Limb (tissue), 2 donors: ENCODE results near the gene CACNA2D3.
"Not testable (repeated sequence)": the region's sequence is repeated elsewhere in the genome, so short reads cannot be mapped to it uniquely, and the experiment has no call there.

Experiments
- DNase-seq, 2 donors: peaks; one replicate each; pipeline ENCODE4 v3.0.0-alpha.2; 2016; ENCODE audit errors: extremely low spot score in 2 of 2

Gene CACNA2D3

GRCh38 chr3:55060896-55061719 lies 938.8 kb downstream of the CACNA2D3 start:
- DNase-seq, result no peak

- DNase-seq, result no peak
Measured at GRCh38 chr3:55061720-55062034, 939.3 kb downstream of the CACNA2D3 start.

GRCh38 chr3:55064164-55064563 lies 941.8 kb downstream of the CACNA2D3 start:
- no peak for DNase-seq

GRCh38 chr3:55065331-55065730 lies 943.0 kb downstream of the CACNA2D3 start:
- DNase-seq, result no peak

GRCh38 chr3:55066551-55067047 lies 944.2 kb downstream of the CACNA2D3 start:
- peak; percentile 53 to 61 for DNase-seq

- DNase-seq, result no peak
Measured at GRCh38 chr3:55069950-55070349, 947.6 kb downstream of the CACNA2D3 start.

- DNase-seq, result peak in 1 of 2 donors; percentile 10
Measured at GRCh38 chr3:55074796-55075195, 952.4 kb downstream of the CACNA2D3 start.

GRCh38 chr3:55075846-55076245 lies 953.5 kb downstream of the CACNA2D3 start:
- no peak for DNase-seq

GRCh38 chr3:55077726-55078125 lies 955.4 kb downstream of the CACNA2D3 start:
- no peak for DNase-seq

- DNase-seq, result no peak
Measured at GRCh38 chr3:55078876-55079275, 956.5 kb downstream of the CACNA2D3 start.

- DNase-seq, result no peak
Measured at GRCh38 chr3:55085231-55085630, 962.9 kb downstream of the CACNA2D3 start.

GRCh38 chr3:55089211-55089610 lies 966.9 kb downstream of the CACNA2D3 start:
- DNase-seq, result no peak

GRCh38 chr3:55090291-55090690 lies 967.9 kb downstream of the CACNA2D3 start:
- DNase-seq, result no peak

- no peak for DNase-seq
Measured at GRCh38 chr3:55090746-55091145, 968.4 kb downstream of the CACNA2D3 start.

GRCh38 chr3:55091381-55092225 lies 969.3 kb downstream of the CACNA2D3 start:
- no peak for DNase-seq

GRCh38 chr3:55094676-55095075 lies 972.3 kb downstream of the CACNA2D3 start:
- no peak for DNase-seq

GRCh38 chr3:55097441-55097840 lies 975.1 kb downstream of the CACNA2D3 start:
- peak in 1 of 2 donors; percentile 12 for DNase-seq

GRCh38 chr3:55105647-55106046 lies 983.3 kb downstream of the CACNA2D3 start:
- DNase-seq, result no peak

- no peak for DNase-seq
Measured at GRCh38 chr3:55107187-55107586, 984.8 kb downstream of the CACNA2D3 start.

GRCh38 chr3:55111906-55112305 lies 989.6 kb downstream of the CACNA2D3 start:
- not testable (repeated sequence) for DNase-seq

GRCh38 chr3:55118451-55118850 lies 996.1 kb downstream of the CACNA2D3 start:
- DNase-seq, result no peak

GRCh38 chr3:55119268-55119667 lies 996.9 kb downstream of the CACNA2D3 start:
- no peak for DNase-seq
